GOT3 (cell line): ENCODE measurements around the gene PTGIR.
A peak's percentile ranks its signal among the peaks of the same experiment; 100 is the strongest.

Experiments used
- DNase-seq: peaks from one replicate; lab custom pipeline; 2025; ENCODE audit warnings: mixed read lengths; lab: John Stamatoyannopoulos, UW

Gene PTGIR

DNA sequence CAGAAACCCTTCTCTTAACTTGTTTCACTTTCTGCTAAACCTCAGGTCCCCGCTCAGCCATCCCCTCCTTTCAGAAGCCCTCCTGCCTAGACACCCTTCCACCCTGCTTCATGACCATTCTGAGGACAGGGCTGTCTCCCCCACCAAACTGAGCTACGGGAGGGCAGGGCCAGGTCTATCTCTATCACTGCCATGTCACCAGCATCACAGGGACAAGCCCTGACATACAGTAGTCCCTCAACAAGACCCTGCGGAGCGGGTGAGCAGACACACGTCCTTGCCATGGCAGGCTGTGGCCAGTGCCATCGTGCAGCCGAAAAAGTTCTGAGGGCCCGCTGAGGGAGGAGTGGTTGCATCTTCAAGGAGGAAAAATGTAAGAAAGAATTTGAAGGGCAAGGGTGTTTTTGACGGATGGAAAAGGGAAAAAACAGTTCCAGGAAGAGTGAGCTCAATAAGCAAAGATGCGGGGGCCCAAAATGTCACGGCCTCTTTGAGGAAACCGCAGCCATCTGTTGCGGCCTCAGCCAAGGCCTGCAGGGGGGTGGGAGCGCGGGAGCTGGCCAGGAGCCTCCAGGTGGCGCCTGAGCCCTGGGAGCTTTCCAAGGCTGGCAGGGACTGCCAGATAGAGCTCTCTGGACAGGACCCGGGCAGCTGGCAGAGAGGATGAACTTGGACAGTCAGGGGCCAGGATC is 8.1 kb downstream of the PTGIR start:
- DNase-seq = no peak

DNA sequence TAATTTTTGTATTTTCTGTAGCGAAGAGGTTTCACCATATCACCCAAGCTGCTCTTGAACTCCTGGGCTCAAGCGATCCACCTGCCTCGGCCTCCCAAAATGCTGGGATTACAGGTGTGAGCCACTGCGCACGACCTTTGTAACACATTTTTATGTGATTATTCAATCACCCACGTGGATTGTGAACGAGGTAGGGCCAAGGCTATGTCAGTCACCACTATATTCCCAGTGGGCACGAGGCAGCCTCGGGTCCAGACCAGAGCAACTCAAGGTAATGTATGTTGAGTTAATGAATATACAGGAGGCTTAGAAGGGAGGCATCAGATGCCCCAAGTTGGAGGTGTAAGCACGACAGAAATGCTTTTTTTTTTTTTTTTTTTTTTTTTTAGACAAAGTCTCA is 8.9 kb downstream of the PTGIR start:
- no peak for DNase-seq

DNA sequence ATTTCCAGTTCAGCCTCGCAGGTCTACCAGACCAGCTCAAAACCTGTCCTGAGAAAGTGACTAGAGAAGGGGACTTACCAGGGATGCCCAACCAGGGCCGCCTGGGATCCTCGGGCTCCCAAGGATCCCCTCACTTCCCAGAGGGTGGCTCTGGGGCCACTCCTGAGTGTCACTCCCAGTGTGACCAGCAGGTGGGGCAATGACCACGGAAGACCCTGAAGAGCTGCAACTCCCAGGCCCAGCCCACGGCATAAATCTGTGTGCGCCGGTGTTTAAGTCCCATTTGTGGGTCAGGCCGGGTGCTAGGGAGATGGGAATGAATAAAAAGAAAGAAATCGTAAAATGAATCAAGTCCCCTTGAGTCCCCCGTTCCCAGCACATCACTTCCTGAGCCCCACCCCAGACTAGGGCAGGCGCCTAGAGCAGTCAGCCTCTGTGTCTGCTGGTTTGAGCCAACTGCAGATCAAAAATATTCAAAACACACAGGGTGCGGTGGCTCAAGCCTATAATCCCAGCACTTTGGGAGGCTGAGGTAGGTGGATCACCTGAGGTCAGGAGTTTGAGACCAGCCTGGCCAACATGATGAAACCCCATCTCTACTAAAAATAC is 10.7 kb downstream of the PTGIR start:
- peak; percentile 34 for DNase-seq

DNA sequence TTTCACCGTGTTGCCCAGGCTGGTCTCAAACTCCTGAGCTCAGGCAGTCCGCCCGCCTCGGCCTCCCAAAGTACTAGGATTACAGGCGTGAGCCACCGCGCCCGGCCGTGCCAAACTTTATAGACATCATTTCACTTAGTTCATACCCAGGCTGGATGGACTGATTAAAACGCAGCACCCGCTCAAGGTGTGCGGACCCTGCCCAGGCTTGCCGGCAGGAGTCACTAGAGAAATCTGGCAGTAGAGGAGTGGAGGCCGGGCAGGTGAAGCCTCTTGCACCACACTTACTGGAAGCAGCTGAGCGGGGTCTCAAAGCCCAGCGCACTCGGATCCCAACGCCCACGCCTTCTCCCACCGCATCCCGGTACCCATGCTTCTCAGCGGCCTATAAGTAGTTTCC is 11.4 kb downstream of the PTGIR start:
- no peak for DNase-seq

DNA sequence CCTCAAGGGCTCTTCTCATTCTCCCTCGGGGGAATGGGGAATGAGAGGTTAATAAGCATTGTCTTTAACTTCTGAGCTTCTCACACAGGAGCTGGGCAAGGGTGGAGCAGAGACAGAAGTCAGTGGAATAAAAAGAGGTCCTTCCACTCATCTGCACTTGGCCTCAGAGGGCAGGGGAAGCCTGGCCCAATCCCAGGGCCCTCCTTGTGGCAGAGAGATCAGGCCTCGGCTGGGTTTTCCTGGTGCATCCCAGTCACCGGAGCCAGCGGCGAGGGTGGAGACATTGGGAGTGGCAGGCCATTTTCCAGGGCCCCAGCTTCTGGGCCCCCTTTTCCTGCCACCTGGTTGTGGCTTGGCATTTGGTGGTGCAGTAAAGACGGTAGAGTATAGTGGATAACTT is 13.1 kb downstream of the PTGIR start:
- DNase-seq = no peak

DNA sequence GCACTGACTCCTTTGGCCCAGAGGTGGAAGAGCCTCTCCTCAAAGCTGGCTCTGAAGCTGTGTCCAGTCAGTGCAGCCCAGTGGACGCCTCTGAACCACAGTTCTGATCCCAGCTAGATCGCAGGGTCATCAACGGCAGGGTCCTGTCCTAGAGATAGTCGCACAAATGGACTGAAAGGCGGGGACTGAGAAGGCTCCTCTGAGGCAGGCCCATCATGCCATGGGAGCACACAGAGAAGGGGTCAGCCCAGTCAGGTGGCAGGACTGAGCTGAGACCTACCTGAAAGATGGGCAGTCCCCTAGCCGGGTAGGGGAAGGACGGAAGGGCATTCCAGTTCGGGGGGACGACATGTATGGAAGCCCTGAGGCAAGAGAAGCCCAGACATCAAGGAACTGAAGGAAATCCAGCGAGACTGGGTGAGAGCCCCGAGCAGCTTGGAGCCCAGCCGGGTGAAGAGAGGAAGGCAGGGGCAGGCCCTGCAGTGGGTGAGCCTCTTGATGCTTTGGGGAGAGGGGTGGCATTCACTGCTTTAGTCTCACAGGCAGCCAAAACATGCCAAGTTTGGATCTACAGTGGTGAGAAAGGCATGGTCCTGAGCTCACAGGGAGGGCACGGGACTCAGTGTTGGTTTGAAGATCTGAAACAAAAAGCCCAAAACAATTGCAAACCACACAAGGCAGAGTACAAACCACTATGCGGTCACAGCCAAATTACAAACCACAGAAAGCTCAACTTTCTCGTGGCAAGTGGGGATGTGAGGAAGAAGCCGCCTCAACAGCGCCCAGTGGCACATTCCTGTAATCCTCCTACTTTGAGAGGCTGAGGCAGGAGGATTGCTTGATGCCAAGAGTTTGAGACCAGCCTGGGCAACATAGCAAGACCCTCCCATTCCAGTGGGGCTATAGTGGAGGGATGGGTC is 13.8 kb downstream of the PTGIR start:
- DNase-seq = no peak

DNA sequence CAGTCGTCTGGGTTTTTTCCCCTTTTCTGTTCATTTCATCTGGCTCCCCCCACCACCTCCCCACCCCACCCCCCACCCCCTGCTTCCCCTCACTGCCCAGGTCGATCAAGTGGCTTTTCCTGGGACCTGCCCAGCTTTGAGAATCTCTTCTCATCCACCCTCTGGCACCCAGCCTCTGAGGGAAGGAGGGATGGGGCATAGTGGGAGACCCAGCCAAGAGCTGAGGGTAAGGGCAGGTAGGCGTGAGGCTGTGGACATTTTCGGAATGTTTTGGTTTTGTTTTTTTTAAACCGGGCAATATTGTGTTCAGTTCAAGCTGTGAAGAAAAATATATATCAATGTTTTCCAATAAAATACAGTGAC is 14.5 kb downstream of the PTGIR start:
- no peak for DNase-seq

DNA sequence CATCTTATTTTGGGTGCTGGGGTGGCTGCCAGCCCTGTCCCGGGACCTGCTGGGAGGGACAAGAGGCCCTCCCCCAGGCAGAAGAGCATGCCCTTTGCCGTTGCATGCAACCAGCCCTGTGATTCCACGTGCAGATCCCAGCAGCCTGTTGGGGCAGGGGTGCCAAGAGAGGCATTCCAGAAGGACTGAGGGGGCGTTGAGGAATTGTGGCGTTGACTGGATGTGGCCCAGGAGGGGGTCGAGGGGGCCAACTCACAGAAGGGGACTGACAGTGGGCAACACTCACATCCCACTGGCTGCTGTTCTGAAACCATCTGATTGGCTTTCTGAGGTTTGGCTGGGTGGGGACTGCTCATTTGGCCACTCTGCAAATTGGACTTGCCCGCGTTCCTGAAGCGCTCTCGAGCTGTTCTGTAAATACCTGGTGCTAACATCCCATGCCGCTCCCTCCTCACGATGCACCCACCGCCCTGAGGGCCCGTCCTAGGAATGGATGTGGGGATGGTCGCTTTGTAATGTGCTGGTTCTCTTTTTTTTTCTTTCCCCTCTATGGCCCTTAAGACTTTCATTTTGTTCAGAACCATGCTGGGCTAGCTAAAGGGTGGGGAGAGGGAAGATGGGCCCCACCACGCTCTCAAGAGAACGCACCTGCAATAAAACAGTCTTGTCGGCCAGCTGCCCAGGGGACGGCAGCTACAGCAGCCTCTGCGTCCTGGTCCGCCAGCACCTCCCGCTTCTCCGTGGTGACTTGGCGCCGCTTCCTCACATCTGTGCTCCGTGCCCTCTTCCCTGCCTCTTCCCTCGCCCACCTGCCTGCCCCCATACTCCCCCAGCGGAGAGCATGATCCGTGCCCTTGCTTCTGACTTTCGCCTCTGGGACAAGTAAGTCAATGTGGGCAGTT is 15.1 kb downstream of the PTGIR start:
- DNase-seq = no peak

DNA sequence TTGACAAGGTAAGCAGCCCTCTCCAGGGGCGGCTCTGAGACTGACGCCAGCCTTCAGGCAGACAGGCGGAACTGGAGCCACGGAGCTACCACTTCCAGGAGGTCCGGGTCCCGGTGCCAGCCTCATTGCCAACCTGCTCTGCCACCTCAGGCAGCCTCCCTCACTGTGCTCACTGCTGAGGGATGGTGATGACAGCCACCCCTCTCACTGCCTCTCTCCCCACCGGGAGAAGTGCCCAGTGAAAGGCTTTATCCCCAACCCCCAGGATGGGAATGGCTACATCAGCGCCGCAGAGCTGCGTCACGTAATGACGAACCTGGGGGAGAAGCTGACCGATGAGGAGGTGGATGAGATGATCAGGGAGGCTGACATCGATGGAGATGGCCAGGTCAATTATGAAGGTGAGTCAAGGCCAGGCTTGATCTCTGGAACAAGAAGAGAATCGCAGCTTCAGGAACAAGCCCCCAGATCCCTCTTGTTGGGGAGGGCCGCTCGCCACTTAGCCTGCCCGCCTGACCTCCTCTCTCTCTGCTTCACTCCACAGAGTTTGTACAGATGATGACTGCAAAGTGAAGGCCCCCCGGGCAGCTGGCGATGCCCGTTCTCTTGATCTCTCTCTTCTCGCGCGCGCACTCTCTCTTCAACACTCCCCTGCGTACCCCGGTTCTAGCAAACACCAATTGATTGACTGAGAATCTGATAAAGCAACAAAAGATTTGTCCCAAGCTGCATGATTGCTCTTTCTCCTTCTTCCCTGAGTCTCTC is 16.1 kb downstream of the PTGIR start:
- DNase-seq = no peak

DNA sequence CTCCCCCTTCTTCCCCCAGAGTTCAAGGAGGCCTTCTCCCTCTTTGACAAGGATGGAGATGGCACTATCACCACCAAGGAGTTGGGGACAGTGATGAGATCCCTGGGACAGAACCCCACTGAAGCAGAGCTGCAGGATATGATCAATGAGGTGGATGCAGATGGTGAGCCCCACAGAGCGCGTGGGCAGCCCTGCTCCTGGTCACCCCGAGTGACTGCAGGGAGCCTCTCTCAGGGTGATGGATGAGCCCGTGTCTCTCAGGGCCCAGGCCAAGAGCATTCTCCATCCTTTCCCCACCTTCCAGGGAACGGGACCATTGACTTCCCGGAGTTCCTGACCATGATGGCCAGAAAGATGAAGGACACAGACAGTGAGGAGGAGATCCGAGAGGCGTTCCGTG is 16.7 kb downstream of the PTGIR start:
- DNase-seq = no peak

DNA sequence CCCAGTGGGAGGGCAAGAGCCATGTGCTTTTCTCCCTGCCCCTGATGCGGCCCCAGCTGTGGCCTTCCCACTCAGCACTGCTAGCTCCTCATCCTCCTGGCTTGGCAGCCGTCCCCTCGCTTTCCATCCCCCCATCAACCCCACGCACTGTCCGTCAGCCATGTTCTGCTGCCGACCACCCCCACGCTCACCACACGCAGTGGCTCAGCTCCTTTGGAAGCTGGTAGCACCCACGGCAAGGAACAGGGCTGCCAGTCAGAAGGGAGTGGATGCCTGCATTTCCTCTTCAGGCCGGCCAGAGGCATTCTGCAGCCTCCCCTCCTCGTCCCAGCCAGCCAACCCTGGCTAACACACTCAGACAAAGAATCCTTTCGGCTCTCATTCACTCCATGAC is 17.4 kb downstream of the PTGIR start:
- no peak for DNase-seq

DNA sequence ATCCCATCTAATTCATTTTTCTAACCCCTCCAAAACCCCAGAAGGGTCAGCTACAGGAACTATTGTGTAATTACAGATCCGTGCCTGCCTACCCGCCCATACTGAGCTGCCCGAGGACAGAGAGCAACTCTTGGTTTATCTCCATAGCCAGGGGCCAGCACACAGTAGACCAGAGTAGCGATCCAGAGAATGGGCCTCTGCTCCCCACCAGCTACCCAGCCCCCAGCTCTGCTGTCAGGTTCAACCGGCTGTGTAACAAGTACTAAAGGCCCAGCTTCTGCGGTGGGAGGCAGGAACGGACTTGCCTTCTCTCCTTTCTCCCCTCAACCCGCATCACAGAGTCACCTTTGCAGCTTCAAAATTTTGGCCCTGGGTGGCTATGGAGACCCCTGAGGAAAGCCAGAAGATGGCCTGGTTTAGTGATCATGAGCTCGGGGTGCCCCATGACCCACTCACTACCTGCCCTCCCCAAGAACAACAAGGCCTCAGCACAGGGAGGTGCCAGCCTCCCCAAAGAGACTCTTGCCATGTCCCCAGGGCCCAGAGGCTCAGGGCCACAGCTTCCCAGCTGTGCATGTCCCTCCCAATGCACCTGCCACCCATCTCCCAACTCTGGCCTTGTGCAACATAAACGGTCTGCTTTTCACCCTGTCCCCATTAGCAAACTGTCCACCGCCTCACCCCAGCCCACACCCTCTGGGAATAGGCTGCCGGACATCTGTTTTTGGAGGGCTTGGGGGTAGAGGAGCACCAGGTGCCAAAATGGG is 18.0 kb downstream of the PTGIR start:
- no peak for DNase-seq

DNA sequence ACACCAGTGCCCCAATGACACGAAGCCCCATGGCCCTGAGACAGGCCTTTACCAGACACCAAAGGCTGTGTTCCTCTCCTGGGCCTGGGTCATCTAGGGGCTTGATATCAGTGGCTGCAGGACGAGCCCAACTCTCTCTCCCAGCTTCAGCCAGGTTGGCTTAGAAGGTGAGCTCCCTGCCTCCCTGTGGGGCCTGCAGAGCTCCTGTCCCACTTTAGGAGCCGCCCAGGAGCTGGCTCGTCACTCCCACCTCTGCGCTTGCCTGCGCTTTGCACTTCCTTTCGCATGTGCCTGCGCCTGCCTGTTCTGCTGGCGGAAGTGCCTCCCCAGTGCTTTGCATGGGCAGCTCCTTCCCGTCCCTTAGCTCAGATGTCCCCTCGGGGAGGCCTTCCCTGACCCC is 18.9 kb downstream of the PTGIR start:
- no peak for DNase-seq

DNA sequence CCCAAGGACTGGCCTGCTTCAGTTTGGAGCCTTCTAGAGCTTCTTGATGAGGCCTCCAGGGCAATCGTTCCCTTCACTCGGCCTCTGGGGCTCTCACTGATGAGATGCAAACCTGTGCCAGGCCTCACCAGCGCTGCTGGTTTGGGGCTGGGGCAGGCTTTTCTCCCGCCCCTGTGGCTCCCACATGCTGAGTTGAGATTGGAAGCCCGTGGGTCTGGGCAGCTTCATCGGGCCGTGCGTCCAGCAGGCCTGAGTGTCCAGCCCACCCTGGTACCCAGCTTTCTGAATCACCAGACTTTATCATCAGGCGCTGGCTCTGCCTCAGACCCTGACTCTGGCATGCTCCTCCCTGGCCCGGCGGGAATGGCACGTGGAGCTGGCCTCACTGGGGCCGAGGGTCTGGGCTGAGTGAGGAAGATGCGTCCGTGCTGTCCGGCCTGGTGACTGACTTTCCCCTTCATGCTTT is 19.5 kb downstream of the PTGIR start:
- no peak for DNase-seq

DNA sequence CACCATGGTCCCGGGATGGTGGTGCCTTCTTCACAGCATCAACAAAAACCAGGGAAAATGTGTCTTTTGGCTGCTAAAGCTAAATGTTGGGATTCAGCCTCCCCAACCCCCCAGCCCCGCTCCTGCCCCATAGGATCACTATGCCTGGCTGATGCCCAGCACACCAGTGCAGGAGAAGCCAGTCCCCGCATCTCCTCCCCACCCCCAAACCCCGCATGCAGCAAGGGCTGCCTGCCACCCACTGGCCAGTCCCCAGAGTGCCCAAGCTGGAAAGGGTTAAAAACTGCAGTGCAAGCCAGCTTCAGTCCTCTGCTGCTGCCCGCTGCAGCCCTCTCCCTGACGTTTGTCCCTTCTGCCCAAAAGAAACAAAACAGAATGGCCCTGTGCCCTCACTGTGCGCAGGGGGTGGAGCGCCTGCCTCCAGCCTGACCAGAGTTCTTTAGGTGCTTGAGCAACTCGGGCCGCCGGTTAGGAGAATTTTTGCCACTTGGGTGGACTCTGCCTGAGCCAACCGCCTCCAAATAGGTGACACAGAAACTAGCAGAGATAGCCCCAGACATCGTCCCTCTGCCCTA is 20.0 kb downstream of the PTGIR start:
- no peak for DNase-seq

DNA sequence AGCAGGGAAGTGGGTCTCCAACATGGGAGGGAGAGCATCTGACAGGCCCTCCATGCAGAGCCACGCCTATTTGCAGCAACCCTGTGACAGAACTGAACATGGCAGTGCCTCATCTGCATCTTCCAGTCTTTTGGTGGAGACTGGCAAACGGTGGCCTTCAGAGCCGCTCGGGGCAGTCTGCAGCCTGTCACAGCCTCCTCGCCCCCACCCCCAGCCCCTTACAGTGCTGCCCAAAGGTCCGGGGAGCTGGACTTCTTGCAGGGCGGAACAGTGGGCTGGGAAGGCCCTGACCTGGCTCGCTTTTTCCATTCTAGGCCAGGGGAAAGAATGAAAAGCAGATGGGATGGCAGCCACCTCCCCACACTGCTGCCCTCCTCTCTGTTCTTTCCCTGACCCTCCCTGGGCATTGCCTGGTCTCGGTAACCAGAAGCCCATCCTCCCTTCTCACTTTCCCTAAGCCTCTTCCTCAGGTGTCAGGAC is 21.1 kb downstream of the PTGIR start:
- DNase-seq = no peak

DNA sequence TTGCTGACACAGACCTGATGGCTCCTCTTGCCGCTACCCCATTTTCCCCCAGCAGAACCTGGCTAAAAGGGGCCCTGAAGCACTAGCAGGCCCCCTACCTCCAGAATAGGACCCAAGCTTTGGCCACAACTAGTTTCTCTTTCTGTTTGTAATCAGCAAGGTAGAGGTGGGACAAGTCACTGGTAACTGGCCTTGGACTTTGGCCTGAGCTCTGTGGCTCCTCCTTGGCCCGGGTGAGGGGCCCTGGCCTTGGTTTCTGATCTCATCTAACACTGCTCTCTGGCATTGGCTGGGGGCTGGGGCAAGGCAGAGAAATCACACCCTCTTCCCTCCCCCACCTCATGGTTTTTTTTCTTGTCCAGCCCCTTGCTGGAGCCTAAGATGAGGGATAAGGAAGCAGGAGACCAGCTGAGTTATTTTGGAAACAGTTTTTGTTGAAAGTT is 21.7 kb downstream of the PTGIR start:
- DNase-seq = no peak

DNA sequence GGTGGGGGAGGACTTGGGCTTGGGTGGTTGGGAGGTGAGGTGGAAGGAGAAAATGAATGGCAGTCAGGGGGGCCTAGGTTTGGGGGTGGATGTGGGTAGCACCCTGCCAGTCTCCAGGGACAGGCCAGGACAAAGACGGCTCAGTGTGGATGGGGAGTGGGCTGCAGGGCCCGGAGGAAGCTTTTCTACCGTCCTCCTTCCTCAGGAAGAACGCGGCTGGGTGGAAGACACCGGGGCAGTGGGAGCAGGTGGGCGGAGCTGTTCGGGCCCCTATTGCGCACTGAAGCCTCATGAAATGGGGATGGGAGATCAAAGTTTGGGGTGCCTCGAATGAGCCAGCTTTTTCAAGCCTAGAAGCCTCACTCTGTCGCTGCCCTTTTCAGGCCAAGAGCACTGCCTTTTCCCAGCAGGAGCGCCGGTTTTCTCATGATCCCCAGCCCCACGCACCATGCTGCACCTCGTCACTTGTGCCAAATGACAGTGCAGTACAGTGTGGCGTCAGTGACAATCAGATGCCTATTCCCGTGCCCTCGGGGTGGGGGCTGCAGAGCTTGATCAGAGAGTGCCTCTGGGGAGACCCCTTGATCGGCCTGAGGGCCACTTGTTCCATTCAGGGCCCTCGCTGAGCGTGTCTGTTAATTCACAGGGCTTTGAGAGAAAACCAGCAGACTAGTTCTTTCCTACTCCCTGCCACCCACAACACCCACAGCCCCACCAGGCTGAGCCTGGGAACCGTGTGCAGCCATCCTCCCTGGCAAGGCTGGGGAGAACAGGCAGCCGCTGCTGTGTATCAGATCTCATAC is 22.3 kb downstream of the PTGIR start:
- DNase-seq = no peak
